Stomach (tissue), 9 donors: ENCODE measurements around the gene PRDM5. TPM values are rescaled to one million over a fixed set of nuclear protein-coding genes. Genes with fewer than 3 reads are reported as not detected.

Source experiments
- DNase-seq, 2 donors: peaks; one replicate each; pipeline versions ENCODE4 v3.0.0 to v3.0.0-alpha.2; 2013 to 2019
- H3K27ac ChIP-seq, 5 donors: fragments of 200-600 bp in 4 of 5; sonication (generic) in 4 of 5; one replicate each; pipeline ENCODE4 v1.5.1; 2013 to 2019; ENCODE audit warnings: mild to moderate bottlenecking in 1 of 5, moderate library complexity in 1 of 5
- H3K27me3 ChIP-seq, 3 donors: fragments of 200-600 bp; sonication (generic); one replicate each; pipeline ENCODE4 v1.5.1; 2017 to 2019; ENCODE audit warnings: mixed run types in 1 of 3
- H3K36me3 ChIP-seq, 4 donors: fragments of 200-600 bp; sonication (generic); 1 replicate in 3 of 4; 2 replicates in 1 of 4; pipeline ENCODE4 v1.5.1; 2016 to 2019
- H3K4me1 ChIP-seq, 4 donors: fragments of 200-600 bp; sonication (generic); one replicate each; pipeline ENCODE4 v1.5.1; 2016 to 2019
- H3K4me3 ChIP-seq, 4 donors: fragments of 200-600 bp; sonication (generic) in 3 of 4; one replicate each; pipeline ENCODE4 v1.5.1; 2016 to 2019; ENCODE audit warnings: mild to moderate bottlenecking in 1 of 4
- H3K9me3 ChIP-seq, 4 donors: fragments of 200-600 bp; sonication (generic); one replicate each; pipeline ENCODE4 v1.5.1; 2016 to 2019
- EP300 ChIP-seq: sonication (generic); formaldehyde crosslinking; IDR thresholded peaks from one replicate; pipeline ENCODE4 v1.6.1; 2017; ENCODE audit warnings: antibody characterized with exemption
- POLR2A ChIP-seq, 4 donors: fragments of 450-650 bp; IDR thresholded peaks; one replicate each; pipeline ENCODE4 v1.6.1; 2016; ENCODE audit warnings: antibody characterized with exemption in 4 of 4, control low read depth in 2 of 4, mild to moderate bottlenecking in 1 of 4, moderate library complexity in 1 of 4
- POLR2AphosphoS5 ChIP-seq, 3 donors: sonication (generic); formaldehyde crosslinking; IDR thresholded peaks; one replicate each; pipeline ENCODE4 v1.6.1; 2016; ENCODE audit warnings: antibody characterized with exemption in 3 of 3
- WGBS, 5 donors: extraction: QIAGEN DNeasy Blood & Tissue Kit in 3 of 5; methylation state at CpG; one replicate each; pipeline versions ENCODE4 v1.1.5 to v1.1.7; 2013 to 2018; 5-methylcytosine and 5-hydroxymethylcytosine counted together
- intact Hi-C: fragments of 100-400 bp; cut with DNase I; formaldehyde crosslinking; loops from one replicate; pipeline ENCODE4 v1.15.1; 2023; ENCODE audit warnings: low total_unique reads
- polyA plus RNA-seq, 3 donors: library from polyadenylated mRNA; stranded (reverse); fragments of 200-250 nt; gene quantifications; one replicate each; pipeline ENCODE4 v1.2.3, GENCODE V29; 2013
- total RNA-seq, 5 donors: library from RNA; depleted of rRNA; stranded (reverse); fragments of >200 nt; gene quantifications; one replicate each; pipeline versions ENCODE4 v1.1.0 to v1.2.3, GENCODE V29; 2014 to 2016
- TF ChIP-seq, protein P1 (sequence below), 7 experiments: fragments of 450-650 bp in 4 of 7; fragments of 200-600 bp in 3 of 7; sonication (generic) in 3 of 7; IDR thresholded peaks; one replicate each; pipeline ENCODE4 v1.5.1; 2016 to 2019; ENCODE audit warnings: antibody characterized with exemption in 7 of 7, control low read depth in 2 of 7, mild to moderate bottlenecking in 1 of 7
- donor health status: healthy with polysubstance abuse.
- donor health status: Bipolar disorder and iron deficiency.
- donor health status: healthy.

The PRDM5 gene
- total and polyA plus RNA-seq, 8 donors: 1.5 to 64.7 (median 10.7) TPM

DNA sequence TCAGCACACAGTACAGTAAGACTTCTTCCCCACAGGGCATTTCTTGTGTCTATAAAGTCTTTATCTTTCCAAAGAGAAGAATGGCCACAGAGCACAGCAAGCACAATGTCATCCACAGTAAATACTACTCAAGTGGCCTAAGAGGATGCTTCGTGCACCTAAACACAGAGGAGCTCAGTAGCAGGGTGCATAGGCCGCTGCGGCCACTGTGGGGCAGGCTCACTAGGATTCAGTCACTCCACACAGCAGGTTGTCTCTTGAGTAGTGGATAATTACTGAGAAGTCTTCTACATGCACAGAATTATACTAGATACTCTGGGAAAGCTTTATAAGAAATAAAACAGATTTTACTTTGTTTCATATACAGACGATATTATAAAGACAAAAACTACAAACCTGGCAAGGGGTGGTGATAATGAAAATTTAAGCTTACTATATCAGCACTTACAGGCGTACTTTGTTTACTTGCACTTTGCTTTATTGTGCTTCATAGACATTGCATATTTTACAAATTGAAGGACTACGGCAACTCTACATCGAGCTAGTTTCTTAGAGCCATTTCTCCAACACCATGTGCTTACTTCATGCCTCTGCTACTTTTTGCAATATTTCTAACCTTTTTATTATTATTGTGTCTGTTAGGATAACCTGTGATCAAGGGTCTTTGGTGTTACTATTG, 78.5 kb downstream of the PRDM5 start:
- Histone ChIP-seq H3K4me1 (peaks cover 0 to 9% (median 2%) of the 10 kb centered on the region in 4 donors), H3K27me3 (no peaks in the 10 kb centered on the region), H3K27ac (no peak overlapping the region), H3K36me3 (peaks cover 0 to 1% (median under 1%) of the 10 kb centered on the region in 4 donors), H3K9me3 (no peaks in the 10 kb centered on the region), H3K4me3 (no peak overlapping the region)
- TF ChIP-seq POLR2A (IDR thresholded peaks at IDR 0.05) (no peak), EP300 (no peak), POLR2AphosphoS5 (IDR thresholded peaks at IDR 0.05) (no peak)
- TF ChIP-seq, protein P1, sequence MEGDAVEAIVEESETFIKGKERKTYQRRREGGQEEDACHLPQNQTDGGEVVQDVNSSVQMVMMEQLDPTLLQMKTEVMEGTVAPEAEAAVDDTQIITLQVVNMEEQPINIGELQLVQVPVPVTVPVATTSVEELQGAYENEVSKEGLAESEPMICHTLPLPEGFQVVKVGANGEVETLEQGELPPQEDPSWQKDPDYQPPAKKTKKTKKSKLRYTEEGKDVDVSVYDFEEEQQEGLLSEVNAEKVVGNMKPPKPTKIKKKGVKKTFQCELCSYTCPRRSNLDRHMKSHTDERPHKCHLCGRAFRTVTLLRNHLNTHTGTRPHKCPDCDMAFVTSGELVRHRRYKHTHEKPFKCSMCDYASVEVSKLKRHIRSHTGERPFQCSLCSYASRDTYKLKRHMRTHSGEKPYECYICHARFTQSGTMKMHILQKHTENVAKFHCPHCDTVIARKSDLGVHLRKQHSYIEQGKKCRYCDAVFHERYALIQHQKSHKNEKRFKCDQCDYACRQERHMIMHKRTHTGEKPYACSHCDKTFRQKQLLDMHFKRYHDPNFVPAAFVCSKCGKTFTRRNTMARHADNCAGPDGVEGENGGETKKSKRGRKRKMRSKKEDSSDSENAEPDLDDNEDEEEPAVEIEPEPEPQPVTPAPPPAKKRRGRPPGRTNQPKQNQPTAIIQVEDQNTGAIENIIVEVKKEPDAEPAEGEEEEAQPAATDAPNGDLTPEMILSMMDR (IDR thresholded peaks at IDR 0.05): no peak
- intact Hi-C loops: no loop called here
- peak in 1 of 2 donors; percentile 29 for DNase-seq
- 83 to 94% (median 89%) methylated on average over 7 of the region's 7 CpGs for WGBS, 5 donors

DNA sequence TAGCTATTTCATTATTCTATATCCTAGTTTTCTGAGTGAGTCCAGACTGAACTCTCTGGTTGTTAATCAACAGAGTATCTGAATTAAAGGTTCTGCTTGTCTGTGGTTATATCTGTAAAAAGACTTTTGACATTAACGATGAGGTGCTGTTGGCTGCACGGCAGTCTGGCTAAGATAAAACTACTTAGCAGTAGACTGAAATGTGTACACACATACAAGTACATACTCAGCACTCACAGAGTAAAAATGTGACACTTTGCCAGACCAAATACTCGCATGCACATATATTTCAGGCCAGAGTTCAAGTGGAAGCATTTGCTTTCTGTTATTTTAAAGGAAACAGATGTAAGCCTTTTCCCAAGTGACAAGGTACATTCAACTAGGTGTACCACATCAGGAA, 80.5 kb downstream of the PRDM5 start:
- H3K27ac ChIP-seq: no peak overlapping the region
- H3K27me3 ChIP-seq: no peaks in the 10 kb centered on the region
- intact Hi-C loops: no loop called here
- WGBS, 5 donors: 17 to 23% (median 18%) methylated on average over 3 of the region's 3 CpGs
- no peak for TF ChIP-seq EP300
- TF ChIP-seq POLR2A (IDR thresholded peaks at IDR 0.05): no peak
- TF ChIP-seq POLR2AphosphoS5 (IDR thresholded peaks at IDR 0.05): no peak
- TF ChIP-seq, protein P1 (IDR thresholded peaks at IDR 0.05): no peak
- no peak overlapping the region for H3K4me3 ChIP-seq
- H3K4me1 ChIP-seq: peaks cover 0 to 9% (median 2%) of the 10 kb centered on the region in 4 donors
- H3K36me3 ChIP-seq: peaks cover 0 to 6% (median 4%) of the 10 kb centered on the region in 4 donors
- DNase-seq: peak in 1 of 2 donors; percentile 62
- H3K9me3 ChIP-seq: no peaks in the 10 kb centered on the region

DNA sequence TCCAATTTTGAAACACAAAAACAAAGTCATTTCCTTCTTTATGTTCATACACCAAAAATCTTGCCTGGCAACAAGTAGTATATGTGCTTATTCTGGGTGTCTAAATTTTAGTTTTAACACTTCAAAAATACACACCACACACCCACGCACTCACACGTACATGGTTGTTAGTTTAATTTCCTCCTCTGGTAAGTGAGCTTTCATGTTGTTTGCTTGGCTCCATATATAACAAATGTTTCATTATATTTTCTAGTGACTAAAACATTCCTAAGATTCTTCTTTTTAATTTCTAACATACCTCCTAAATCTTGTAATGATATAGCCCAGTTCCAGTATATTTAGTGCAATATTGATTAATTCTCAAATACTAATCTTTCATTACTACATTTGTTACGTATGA, 80.9 kb downstream of the PRDM5 start:
- no peak overlapping the region for H3K4me3 ChIP-seq
- no peaks in the 10 kb centered on the region for H3K9me3 ChIP-seq
- no peak overlapping the region for H3K27ac ChIP-seq
- intact Hi-C loops: no loop called here
- TF ChIP-seq, protein P1 (IDR thresholded peaks at IDR 0.05): no peak
- no peak for TF ChIP-seq POLR2AphosphoS5 (IDR thresholded peaks at IDR 0.05)
- no peak for TF ChIP-seq EP300
- TF ChIP-seq POLR2A (IDR thresholded peaks at IDR 0.05): no peak
- peaks cover 0 to 9% (median 2%) of the 10 kb centered on the region in 4 donors for H3K4me1 ChIP-seq
- 42 to 62% (median 48%) methylated on average over 3 of the region's 3 CpGs for WGBS, 5 donors
- H3K36me3 ChIP-seq: peaks cover 0 to 6% (median 4%) of the 10 kb centered on the region in 4 donors
- peak in 1 of 2 donors; percentile 20 for DNase-seq
- H3K27me3 ChIP-seq: no peaks in the 10 kb centered on the region

DNA sequence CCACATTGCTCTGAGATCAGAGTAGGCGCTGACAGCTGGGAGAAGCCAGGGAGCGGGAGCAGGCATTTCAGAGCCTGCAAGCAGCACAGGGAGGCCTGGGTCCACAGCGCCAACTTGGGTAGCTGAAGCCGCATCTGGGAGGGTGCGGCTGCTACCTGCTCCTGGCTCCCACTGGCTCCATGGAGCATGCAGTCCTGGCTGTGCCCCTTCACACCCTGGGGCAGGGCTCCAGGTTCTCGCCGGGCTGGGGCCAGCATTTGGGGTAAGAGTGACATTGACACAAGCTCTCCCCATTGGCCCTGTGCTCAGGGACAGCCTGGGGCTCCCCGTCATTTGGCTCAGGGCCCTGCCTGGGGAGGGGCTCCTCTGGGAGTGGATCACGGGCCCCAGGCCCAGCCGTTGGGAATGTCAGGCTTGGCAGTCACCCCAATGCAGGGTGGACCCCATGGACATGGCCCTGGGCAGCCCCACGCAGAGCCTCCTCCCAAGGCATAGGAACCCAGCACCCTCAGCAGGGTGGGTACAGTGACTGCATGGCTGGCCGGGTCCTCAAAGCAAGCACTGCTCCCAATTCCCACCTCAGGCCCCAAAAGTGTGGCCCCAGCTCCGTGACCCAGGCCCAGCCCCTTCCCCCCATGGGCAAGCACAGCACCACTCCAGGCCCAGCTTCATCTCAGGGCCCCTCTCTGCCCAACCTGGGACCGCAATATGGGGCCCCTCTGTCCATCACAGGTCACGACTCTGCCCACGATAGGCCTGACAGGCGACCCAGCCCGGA, 82.4 kb downstream of the PRDM5 start:
- DNase-seq: no peak
- Histone ChIP-seq H3K27ac (no peak overlapping the region), H3K4me1 (peaks cover 0 to 9% (median 2%) of the 10 kb centered on the region in 4 donors), H3K36me3 (peaks cover 0 to 6% (median 4%) of the 10 kb centered on the region in 4 donors), H3K4me3 (no peak overlapping the region), H3K9me3 (no peaks in the 10 kb centered on the region), H3K27me3 (no peaks in the 10 kb centered on the region)
- 91 to 97% (median 96%) methylated on average over 11 to 18 of the region's 18 CpGs for WGBS, 5 donors
- intact Hi-C loops: no loop called here
- TF ChIP-seq, protein P1 (IDR thresholded peaks at IDR 0.05): no peak
- TF ChIP-seq EP300 (no peak), POLR2A (IDR thresholded peaks at IDR 0.05) (no peak), POLR2AphosphoS5 (IDR thresholded peaks at IDR 0.05) (no peak)
